ENCODE data around the gene ZNF629.

GRCh38 chr16:30783280-30784109 lies 3.5 kb downstream of the ZNF629 start:
- TF ChIP-seq CTCF (IDR thresholded peaks at IDR 0.05) (no peak), POLR2A (IDR thresholded peaks at IDR 0.05) (no peak)

Measured in adrenal gland (tissue), 5 donors.